Measurements from ENCODE around the gene CDH2.

CDH2 gene

DNA sequence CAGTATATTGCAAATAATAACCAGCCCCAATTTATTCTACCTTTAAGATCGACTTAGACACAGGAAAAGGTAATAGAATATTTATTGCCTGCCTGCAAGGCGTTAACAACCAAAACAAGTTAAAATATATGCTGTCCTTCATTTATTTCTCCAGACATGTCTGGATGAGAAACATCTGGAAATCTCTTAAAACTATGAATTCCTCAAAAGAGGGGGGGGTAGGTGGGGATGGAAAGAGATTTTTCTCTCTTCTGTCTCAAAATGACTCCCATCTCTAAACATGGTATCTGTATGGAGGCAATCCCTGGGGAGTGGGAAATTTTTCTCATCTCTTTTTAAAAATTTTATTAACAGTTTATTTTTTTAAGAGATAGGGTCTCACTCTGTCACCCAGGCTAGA lies 113.0 kb downstream of the CDH2 start:
- no peak for ATAC-seq
- TF ChIP-seq ISL1 (CRISPR knock-in tag; IDR thresholded peaks at IDR 0.05) (no peak), TCF4 (CRISPR knock-in tag; IDR thresholded peaks at IDR 0.05; ENCODE audit: borderline replicate concordance) (no peak), ZNF8 (CRISPR knock-in tag; IDR thresholded peaks at IDR 0.05) (no peak)
- TF ChIP-seq, protein P1, sequence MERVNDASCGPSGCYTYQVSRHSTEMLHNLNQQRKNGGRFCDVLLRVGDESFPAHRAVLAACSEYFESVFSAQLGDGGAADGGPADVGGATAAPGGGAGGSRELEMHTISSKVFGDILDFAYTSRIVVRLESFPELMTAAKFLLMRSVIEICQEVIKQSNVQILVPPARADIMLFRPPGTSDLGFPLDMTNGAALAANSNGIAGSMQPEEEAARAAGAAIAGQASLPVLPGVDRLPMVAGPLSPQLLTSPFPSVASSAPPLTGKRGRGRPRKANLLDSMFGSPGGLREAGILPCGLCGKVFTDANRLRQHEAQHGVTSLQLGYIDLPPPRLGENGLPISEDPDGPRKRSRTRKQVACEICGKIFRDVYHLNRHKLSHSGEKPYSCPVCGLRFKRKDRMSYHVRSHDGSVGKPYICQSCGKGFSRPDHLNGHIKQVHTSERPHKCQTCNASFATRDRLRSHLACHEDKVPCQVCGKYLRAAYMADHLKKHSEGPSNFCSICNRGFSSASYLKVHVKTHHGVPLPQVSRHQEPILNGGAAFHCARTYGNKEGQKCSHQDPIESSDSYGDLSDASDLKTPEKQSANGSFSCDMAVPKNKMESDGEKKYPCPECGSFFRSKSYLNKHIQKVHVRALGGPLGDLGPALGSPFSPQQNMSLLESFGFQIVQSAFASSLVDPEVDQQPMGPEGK (CRISPR knock-in tag; IDR thresholded peaks at IDR 0.05; ENCODE audit: borderline replicate concordance), result no peak

DNA sequence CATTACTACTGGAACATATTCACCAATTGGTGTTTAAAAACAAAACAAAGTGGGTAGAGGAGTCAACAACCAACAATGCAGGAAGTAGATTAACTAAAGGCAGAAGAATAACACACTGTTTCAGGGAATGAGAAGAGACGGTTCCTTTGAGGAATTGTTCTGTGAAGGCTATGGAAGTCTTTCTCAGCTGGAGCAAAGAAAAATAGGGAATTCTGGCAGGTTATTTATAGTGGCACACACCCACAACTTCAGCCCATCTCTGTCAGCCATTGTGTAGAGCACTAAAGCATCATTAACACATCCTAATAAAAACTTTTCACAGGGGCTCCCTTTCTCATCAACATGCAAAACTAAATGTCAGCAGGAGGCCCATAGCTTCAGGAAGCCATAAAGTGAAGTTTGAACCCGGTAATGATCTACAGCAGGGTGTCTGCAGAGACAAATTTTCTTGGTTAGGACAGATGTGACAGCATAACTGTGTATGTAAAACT lies 113.6 kb downstream of the CDH2 start:
- no peak for ATAC-seq
- TF ChIP-seq TSHZ2 (CRISPR knock-in tag; IDR thresholded peaks at IDR 0.05), result no peak
- TF ChIP-seq ZNF70 (CRISPR knock-in tag; IDR thresholded peaks at IDR 0.05), result no peak
- no peak for TF ChIP-seq CSDC2 (CRISPR knock-in tag; IDR thresholded peaks at IDR 0.05)
- TF ChIP-seq GLIS3 (CRISPR knock-in tag; IDR thresholded peaks at IDR 0.05), result no peak
- TF ChIP-seq SNAI2 (CRISPR knock-in tag; IDR thresholded peaks at IDR 0.05), result no peak
- no peak for TF ChIP-seq ZNF565 (CRISPR knock-in tag; conservative IDR thresholded peaks at IDR 0.05; ENCODE audit: low read depth)
- TF ChIP-seq, protein P2, sequence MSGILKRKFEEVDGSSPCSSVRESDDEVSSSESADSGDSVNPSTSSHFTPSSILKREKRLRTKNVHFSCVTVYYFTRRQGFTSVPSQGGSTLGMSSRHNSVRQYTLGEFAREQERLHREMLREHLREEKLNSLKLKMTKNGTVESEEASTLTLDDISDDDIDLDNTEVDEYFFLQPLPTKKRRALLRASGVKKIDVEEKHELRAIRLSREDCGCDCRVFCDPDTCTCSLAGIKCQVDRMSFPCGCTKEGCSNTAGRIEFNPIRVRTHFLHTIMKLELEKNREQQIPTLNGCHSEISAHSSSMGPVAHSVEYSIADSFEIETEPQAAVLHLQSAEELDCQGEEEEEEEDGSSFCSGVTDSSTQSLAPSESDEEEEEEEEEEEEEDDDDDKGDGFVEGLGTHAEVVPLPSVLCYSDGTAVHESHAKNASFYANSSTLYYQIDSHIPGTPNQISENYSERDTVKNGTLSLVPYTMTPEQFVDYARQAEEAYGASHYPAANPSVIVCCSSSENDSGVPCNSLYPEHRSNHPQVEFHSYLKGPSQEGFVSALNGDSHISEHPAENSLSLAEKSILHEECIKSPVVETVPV (CRISPR knock-in tag; IDR thresholded peaks at IDR 0.05), result no peak

- ATAC-seq, result no peak
- TF ChIP-seq TOX (CRISPR knock-in tag; IDR thresholded peaks at IDR 0.05; ENCODE audit: borderline replicate concordance), result no peak
- no peak for TF ChIP-seq ZNF70 (CRISPR knock-in tag; IDR thresholded peaks at IDR 0.05)
- no peak for TF ChIP-seq PPARA (CRISPR knock-in tag; IDR thresholded peaks at IDR 0.05; ENCODE audit: borderline replicate concordance)
- no peak for TF ChIP-seq ZNF8 (CRISPR knock-in tag; IDR thresholded peaks at IDR 0.05)
- no peak for TF ChIP-seq GLIS3 (CRISPR knock-in tag; IDR thresholded peaks at IDR 0.05)
- TF ChIP-seq ZNF565 (CRISPR knock-in tag; conservative IDR thresholded peaks at IDR 0.05; ENCODE audit: low read depth), result no peak
- TF ChIP-seq, protein P2 (CRISPR knock-in tag; IDR thresholded peaks at IDR 0.05), result no peak
- TF ChIP-seq, protein P1 (CRISPR knock-in tag; IDR thresholded peaks at IDR 0.05; ENCODE audit: borderline replicate concordance), result no peak
- TF ChIP-seq RARB (CRISPR knock-in tag; IDR thresholded peaks at IDR 0.05), result no peak
- TF ChIP-seq TSHZ2 (CRISPR knock-in tag; IDR thresholded peaks at IDR 0.05), result no peak
- TF ChIP-seq CSDC2 (CRISPR knock-in tag; IDR thresholded peaks at IDR 0.05), result no peak
- no peak for TF ChIP-seq BACH2 (CRISPR knock-in tag; IDR thresholded peaks at IDR 0.05; ENCODE audit: borderline replicate concordance)
- no peak for TF ChIP-seq ESRRG (CRISPR knock-in tag; IDR thresholded peaks at IDR 0.05)
- no peak for TF ChIP-seq ZC3H10 (CRISPR knock-in tag; IDR thresholded peaks at IDR 0.05)
Observed at GRCh38 chr18:28062443-28062842, 114.5 kb downstream of the CDH2 start.
